Choroid plexus epithelial cell (primary cell): ENCODE measurements around the gene ERN1.
"Not testable (repeated sequence)": the region's sequence is repeated elsewhere in the genome, so short reads cannot be mapped to it uniquely, and the experiment has no call there.

Experiments used
- DNase-seq: peaks from one replicate; pipeline ENCODE4 v3.0.0-alpha.2; 2010; ENCODE audit warnings: low read depth
- H3K4me3 ChIP-seq: 2 replicates; pipeline ENCODE4 v1.5.1; 2011; ENCODE audit warnings: low read depth, mild to moderate bottlenecking, control low read depth, low read length, moderate library complexity
- TF ChIP-seq, protein P1 (sequence below): conservative IDR thresholded peaks from 2 replicates; pipeline ENCODE4 v1.5.1; 2011; ENCODE audit warnings: low read depth, mild to moderate bottlenecking, control low read depth, inconsistent platforms, low read length, moderate library complexity

ERN1 gene

GRCh38 chr17:64129765-64130558, at the start of gene ERN1:
Gene ERN1, minus strand, starts transcription at chr17:64130144. Its CDS starts 115 bp downstream, at chr17:64130029.
- peak; percentile 96 for DNase-seq

DNA sequence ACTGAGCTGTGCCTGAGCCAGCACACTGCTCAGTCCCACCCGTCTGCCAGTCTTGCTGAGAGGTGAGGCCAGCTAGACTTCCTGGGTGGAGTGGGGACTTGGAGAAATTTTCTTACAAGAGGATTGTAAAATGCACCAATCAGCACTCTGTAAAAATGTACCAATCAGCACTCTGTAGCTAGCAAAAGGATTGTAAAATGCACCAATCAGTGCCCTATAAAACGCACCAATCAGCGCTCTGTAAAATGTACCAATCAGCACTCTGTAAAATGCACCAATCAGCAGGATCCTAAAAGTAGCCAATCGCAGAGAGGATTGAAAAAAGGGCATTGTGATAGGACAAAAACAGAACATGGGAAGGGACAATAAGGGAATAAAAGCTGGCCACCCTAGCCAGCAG, 49.1 kb upstream of the ERN1 start:
- H3K4me3 ChIP-seq, DNase-seq: not testable (repeated sequence)

More at GRCh38 chr17:64129765-64130558, at the start of gene ERN1:
- TF ChIP-seq, protein P1, sequence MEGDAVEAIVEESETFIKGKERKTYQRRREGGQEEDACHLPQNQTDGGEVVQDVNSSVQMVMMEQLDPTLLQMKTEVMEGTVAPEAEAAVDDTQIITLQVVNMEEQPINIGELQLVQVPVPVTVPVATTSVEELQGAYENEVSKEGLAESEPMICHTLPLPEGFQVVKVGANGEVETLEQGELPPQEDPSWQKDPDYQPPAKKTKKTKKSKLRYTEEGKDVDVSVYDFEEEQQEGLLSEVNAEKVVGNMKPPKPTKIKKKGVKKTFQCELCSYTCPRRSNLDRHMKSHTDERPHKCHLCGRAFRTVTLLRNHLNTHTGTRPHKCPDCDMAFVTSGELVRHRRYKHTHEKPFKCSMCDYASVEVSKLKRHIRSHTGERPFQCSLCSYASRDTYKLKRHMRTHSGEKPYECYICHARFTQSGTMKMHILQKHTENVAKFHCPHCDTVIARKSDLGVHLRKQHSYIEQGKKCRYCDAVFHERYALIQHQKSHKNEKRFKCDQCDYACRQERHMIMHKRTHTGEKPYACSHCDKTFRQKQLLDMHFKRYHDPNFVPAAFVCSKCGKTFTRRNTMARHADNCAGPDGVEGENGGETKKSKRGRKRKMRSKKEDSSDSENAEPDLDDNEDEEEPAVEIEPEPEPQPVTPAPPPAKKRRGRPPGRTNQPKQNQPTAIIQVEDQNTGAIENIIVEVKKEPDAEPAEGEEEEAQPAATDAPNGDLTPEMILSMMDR = no peak
- peak within 1 kb of the TSS; percentile 75 for H3K4me3 ChIP-seq

- DNase-seq = no peak
- TF ChIP-seq, protein P1 = no peak
Observed at GRCh38 chr17:64178011-64178825, 48.3 kb upstream of the ERN1 start.

GRCh38 chr17:64177311-64178010, 47.5 kb upstream of the ERN1 start:
- H3K4me3 ChIP-seq = no peak overlapping the region
- DNase-seq = no peak
- TF ChIP-seq, protein P1 = no peak

More at GRCh38 chr17:64178011-64178825, 48.3 kb upstream of the ERN1 start:
- no peak overlapping the region for H3K4me3 ChIP-seq

DNA sequence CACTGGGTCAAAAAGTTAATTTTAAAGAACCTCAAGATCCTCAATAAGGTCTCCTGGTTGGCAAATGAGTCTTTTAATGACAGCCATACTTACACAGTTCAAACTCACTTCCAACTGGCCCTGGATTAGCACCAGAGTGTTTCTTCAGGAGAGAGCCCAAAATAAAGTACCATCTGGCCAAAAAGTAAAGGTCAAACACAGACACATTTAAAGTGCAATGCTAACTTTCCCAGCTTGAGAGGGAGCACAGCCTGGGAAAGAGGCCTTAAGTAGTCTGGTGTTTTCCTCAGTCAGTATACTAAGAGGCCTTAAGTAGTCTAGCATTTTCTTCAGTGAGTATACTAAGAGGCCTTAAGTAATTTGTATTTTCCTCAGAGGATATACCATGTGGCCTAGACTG, 46.6 kb upstream of the ERN1 start:
- no peak for DNase-seq
- H3K4me3 ChIP-seq = no peak overlapping the region
- TF ChIP-seq, protein P1 = no peak

GRCh38 chr17:64174686-64175456, 44.9 kb upstream of the ERN1 start:
- H3K4me3 ChIP-seq = no peak overlapping the region
- peak; percentile 56 for DNase-seq
- TF ChIP-seq, protein P1 = no peak
